GM10248 (cell line): Measurements from ENCODE around the gene SLC5A1.

ENCODE experiments used
- CTCF ChIA-PET: fragments of 300-600 bp; sonication (Branson Sonifier 250); formaldehyde crosslinking; extraction: SDS; loops from one replicate; lab custom pipeline; 2021; ENCODE audit warnings: antibody characterized with exemption; lab: Yijun Ruan, JAX
- POLR2A ChIA-PET: fragments of 350-650 bp; sonication (Branson Sonifier 250); formaldehyde crosslinking; extraction: SDS; loops from one replicate; lab custom pipeline; 2020; ENCODE audit warnings: antibody characterized with exemption; lab: Yijun Ruan, JAX
- DNase-seq: peaks from one replicate; pipeline ENCODE4 v3.0.0; 2012; ENCODE audit errors: extremely low spot score
- TF ChIP-seq, protein P1 (sequence below): IDR thresholded peaks from 2 replicates; pipeline ENCODE4 v1.5.1; 2012; ENCODE audit warnings: mild to moderate bottlenecking, low read depth; ENCODE audit errors: extremely low read depth, missing control alignments, control extremely low read depth

Gene SLC5A1

DNA sequence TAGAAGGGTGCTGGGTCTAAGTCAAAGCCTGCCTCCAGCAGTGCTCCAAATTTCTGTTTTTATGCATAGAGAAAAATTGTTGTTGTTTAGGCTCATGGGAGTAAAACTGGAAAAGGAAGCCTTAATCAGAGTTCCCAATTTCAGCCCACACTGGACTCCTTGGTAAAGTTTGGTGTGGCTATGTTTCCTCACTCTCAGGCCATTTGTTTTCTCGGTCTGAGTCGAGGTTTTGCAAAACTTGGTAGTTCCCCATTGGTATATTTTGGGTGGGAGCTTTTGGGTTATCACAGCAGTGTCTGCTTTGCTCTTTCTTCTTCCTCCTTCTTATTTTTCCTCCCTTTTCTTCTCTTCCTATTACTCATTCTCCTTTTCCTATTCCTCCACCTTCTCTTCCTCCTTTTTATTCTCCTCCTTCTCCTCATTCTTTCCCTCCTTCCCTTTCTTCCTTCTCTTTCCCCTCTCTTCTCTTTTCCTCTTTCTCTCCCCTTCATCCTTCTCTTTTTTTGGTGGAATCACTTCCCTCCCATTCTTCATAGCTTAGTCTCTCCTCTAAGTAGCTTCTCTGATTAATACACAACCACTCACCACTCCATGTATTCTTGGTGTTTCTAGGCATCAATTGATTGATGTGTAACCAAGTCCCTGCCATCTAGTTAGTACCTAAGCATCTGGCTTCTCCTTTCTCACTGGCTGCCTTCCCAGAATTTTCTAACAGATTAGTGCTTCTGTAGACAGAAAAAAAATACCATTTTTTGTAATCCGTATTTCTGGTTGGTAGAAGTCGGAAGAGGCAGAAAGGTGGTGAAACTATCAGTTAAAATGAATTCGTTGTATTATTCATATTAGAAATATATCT is 10.1 kb downstream of the SLC5A1 start:
- DNase-seq, result no peak
- POLR2A ChIA-PET, result no interaction called here
- CTCF ChIA-PET, result interaction anchor here (1.5 kb wide), 1 partner anchor 23 kb away, joined by 3 read pairs; no protein-coding TSS in a partner anchor
- TF ChIP-seq, protein P1, sequence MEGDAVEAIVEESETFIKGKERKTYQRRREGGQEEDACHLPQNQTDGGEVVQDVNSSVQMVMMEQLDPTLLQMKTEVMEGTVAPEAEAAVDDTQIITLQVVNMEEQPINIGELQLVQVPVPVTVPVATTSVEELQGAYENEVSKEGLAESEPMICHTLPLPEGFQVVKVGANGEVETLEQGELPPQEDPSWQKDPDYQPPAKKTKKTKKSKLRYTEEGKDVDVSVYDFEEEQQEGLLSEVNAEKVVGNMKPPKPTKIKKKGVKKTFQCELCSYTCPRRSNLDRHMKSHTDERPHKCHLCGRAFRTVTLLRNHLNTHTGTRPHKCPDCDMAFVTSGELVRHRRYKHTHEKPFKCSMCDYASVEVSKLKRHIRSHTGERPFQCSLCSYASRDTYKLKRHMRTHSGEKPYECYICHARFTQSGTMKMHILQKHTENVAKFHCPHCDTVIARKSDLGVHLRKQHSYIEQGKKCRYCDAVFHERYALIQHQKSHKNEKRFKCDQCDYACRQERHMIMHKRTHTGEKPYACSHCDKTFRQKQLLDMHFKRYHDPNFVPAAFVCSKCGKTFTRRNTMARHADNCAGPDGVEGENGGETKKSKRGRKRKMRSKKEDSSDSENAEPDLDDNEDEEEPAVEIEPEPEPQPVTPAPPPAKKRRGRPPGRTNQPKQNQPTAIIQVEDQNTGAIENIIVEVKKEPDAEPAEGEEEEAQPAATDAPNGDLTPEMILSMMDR, result no peak

DNA sequence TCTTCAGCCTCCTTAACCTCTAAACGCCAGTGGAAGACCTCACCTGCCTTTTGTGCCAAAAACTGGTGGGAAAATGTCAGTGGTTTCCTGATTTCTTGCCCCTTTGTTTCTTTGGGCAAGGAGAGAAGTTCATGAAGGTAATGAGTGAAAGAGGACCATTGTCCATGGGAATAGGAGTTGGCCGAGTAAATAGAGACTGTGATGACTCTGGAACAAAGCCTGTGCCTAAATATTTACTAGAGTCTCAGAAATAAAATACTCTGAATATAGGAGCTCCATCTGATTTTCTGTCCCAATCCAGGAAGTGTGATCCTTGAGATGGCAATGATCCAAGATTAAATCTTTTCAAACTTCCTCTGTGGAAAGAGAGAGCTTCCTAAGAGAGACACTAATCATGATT is 12.0 kb downstream of the SLC5A1 start:
- DNase-seq, result no peak
- CTCF ChIA-PET, result no interaction called here
- TF ChIP-seq, protein P1, result no peak
- POLR2A ChIA-PET, result no interaction called here

DNA sequence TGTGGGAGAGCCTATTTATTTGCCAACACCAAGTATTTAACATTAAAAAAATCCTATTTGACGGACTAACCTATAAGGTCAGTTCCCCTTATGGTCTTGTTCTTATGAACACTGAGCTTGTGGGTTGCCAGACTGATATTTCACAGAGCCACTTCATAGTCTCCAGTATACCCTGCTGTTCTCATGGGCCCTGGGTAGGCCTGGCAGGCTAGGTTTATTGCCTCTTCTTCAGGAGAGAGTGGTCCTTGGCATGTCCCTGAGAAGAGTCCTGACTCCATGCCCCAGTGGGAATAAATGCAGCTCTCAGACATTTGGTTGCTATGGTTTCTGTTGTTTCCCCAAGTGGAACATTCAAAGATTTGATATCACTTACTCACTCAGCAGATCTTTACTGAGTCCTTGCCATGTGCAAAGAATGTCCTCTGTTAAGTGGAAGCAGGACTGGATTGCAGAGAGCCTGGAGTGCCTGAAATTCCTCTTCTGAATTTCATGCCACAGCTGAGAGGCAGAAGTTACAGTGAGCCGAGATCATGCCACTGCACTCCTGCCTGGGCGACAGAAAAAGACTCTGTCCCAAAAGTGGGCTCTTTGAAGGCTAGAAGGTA is 15.7 kb downstream of the SLC5A1 start:
- no peak for DNase-seq
- CTCF ChIA-PET, result interaction anchor here (0.9 to 1.2 kb wide), 4 partner anchors 11 to 89 kb away, joined by 3 to 4 read pairs (median 3); no protein-coding TSS in a partner anchor
- TF ChIP-seq, protein P1, result no peak
- POLR2A ChIA-PET, result no interaction called here

DNA sequence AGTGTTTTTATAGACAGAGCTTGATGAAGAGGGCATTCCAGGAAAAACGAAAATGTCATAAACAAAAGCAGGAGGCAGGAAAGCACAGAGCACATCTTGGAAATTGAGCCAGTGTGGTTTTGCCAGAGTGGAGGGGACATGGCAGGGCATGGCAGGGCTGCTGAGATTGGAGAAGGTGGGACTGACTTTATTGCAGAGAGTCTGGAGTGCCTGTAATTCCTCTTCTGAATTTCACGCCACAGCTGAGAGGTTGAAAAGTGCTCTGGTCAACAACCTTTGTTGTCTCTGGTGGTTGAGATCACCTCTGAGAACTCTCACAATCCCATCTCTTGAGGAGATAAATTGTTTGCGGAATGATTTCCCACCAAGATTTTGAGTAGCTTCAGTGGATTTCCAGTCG is 16.4 kb downstream of the SLC5A1 start:
- no peak for DNase-seq
- CTCF ChIA-PET, result interaction anchor here (1.0 to 1.2 kb wide), 2 partner anchors 20 to 89 kb away, joined by 3 to 4 read pairs; no protein-coding TSS in a partner anchor
- TF ChIP-seq, protein P1, result no peak
- POLR2A ChIA-PET, result no interaction called here

- TF ChIP-seq, protein P1, result no peak
- POLR2A ChIA-PET, result no interaction called here
- CTCF ChIA-PET, result no interaction called here
- no peak for DNase-seq
These were observed 20.6 kb downstream of the SLC5A1 start for GRCh38 chr22:32063701-32064100.

DNA sequence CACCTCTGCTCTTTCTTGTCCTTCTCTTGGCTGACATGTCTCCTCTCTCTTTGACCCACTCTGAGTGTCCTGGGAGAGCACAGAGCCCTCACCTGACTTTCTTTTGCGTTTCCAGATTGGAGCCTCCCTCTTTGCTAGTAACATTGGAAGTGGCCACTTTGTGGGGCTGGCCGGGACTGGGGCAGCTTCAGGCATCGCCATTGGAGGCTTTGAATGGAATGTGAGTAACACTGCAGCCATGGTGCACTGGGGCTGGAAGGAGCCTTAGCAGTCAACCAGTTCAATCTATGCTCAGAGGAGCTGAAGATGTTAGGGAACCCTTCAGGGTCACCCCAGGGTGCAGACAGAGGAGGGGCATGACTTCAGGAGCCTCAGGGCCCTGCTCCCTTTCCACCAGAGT is 23.8 kb downstream of the SLC5A1 start:
- ChIA-PET POLR2A (no interaction called here), CTCF (interaction anchor here (1.4 kb wide), 1 partner anchor 90 kb away, joined by 3 read pairs; no protein-coding TSS in a partner anchor)
- TF ChIP-seq, protein P1, result no peak

More for the DNA sequence above, 23.8 kb downstream of the SLC5A1 start:
- no peak for DNase-seq
